IMR-90 (cell line): ENCODE results near the gene KRTAP6-2.

Source experiments
- CEBPB ChIP-seq: IDR thresholded peaks from 2 replicates; pipeline ENCODE4 v1.6.1; 2012; ENCODE audit warnings: low read depth, low read length, improper control_type of control experiment
- FOS ChIP-seq: fragments of 150-350 bp; IDR thresholded peaks from 2 replicates; pipeline ENCODE4 v1.6.1; 2016; ENCODE audit warnings: low read depth, low read length
- MXI1 ChIP-seq: IDR thresholded peaks from 2 replicates; pipeline ENCODE4 v1.6.1; 2012; ENCODE audit warnings: low read depth, mild to moderate bottlenecking, low read length, moderate library complexity, borderline replicate concordance
- POLR2A ChIP-seq: IDR thresholded peaks from 2 replicates; pipeline ENCODE4 v1.6.1; 2012; ENCODE audit warnings: mild to moderate bottlenecking, low read depth, low read length
- RFX5 ChIP-seq: IDR thresholded peaks from 2 replicates; pipeline ENCODE4 v1.8.0; 2012; ENCODE audit warnings: low read depth, mild to moderate bottlenecking, low read length, moderate library complexity
- TF ChIP-seq, protein P1 (sequence below): fragments of 150-350 bp; IDR thresholded peaks from 2 replicates; pipeline ENCODE4 v1.6.1; 2017; ENCODE audit warnings: mild to moderate bottlenecking, antibody characterized with exemption, low read length, low read depth
- TF ChIP-seq, protein P2 (sequence below): conservative IDR thresholded peaks from 2 replicates; pipeline ENCODE4 v1.5.1; 2012; ENCODE audit warnings: mild to moderate bottlenecking, low read depth, low read length, improper control_type of control experiment

DNA sequence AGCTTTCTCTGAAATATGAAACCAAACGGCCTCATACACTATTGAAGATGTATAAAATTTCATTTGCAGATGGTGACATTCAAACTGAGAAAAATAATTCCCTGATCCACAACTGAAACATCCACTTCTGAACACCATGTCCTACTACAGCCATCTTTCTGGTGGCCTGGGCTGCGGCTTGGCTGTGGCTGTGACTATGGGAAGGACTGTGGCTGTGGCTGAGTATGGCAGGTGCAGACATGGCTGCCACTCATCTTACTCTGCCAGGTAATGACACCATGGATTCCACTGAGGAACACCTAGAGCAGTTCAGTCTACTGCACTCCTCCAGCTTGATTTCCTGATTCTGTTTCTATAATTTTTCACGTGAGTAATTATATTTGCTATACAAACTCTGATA lies 21.8 kb upstream of the KRTAP6-2 start, which contains the start of gene KRTAP20-4:
- TF ChIP-seq, protein P1, sequence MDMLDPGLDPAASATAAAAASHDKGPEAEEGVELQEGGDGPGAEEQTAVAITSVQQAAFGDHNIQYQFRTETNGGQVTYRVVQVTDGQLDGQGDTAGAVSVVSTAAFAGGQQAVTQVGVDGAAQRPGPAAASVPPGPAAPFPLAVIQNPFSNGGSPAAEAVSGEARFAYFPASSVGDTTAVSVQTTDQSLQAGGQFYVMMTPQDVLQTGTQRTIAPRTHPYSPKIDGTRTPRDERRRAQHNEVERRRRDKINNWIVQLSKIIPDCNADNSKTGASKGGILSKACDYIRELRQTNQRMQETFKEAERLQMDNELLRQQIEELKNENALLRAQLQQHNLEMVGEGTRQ: no peak
- TF ChIP-seq, protein P2, sequence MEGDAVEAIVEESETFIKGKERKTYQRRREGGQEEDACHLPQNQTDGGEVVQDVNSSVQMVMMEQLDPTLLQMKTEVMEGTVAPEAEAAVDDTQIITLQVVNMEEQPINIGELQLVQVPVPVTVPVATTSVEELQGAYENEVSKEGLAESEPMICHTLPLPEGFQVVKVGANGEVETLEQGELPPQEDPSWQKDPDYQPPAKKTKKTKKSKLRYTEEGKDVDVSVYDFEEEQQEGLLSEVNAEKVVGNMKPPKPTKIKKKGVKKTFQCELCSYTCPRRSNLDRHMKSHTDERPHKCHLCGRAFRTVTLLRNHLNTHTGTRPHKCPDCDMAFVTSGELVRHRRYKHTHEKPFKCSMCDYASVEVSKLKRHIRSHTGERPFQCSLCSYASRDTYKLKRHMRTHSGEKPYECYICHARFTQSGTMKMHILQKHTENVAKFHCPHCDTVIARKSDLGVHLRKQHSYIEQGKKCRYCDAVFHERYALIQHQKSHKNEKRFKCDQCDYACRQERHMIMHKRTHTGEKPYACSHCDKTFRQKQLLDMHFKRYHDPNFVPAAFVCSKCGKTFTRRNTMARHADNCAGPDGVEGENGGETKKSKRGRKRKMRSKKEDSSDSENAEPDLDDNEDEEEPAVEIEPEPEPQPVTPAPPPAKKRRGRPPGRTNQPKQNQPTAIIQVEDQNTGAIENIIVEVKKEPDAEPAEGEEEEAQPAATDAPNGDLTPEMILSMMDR: no peak
- TF ChIP-seq CEBPB (no peak), RFX5 (no peak), POLR2A (no peak), FOS (no peak), MXI1 (no peak)
